GM18502 (cell line): ENCODE data around the gene SLC12A8.
"Not testable (repeated sequence)": the region's sequence is repeated elsewhere in the genome, so short reads cannot be mapped to it uniquely, and the experiment has no call there.

Experiments
- ATAC-seq: cut with Tn5 transposase; IDR thresholded peaks from one replicate; pipeline ENCODE4 v1.9.1; 2021; ENCODE audit warnings: mild to moderate bottlenecking; ENCODE audit not compliant: unreplicated experiment, poor library complexity

SLC12A8 gene

GRCh38 chr3:125090649-125091048 lies 121.9 kb downstream of the SLC12A8 start:
- no peak for ATAC-seq

DNA sequence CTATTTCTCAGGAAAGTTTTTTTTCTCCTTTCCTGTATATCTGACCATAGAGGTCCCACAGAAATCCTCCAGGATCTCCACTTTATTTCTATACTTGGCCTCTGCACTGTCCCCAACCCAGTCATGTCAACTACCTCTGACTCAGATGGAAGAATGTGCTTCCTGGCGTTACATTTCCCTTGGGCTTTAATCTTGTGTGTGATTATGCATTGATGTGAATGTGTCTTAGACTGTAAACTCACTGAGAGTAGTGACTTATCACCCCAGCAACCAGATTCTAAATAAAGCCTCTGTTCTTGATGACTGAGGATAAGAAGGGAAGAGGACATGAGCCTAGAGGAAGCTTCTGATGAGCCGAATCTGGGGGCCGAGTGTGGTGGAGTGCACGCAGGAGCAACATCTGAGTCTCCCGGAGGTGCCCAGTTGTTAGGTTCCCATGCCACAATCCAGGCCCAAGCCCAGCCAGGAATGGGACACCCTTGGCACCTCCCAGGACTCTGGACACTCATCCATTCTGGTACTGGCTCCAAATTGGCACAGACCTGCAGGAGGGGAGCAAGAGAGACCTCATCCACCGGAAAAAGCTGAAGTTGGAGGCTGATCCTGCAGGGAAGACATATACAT lies 124.7 kb downstream of the SLC12A8 start:
- ATAC-seq, result no peak

DNA sequence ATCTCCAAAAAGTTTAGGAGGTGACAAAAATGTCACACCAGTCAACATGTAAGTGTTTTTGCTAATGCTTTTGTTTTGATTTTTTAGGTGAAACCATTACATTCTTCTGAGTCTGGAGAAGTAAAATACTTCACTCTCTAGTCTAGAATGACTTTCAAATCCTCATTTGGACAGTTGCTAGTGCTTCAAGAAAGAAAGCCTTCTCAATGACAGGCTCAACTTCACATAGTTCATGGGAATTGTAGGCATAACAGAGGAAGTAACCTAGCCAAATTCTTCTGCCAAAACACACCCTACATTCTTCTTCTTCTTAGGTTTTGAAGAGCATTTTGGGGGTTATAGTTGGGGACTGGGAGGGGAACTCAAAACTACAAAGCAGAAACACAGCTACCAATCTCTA lies 127.4 kb downstream of the SLC12A8 start:
- ATAC-seq, result no peak

DNA sequence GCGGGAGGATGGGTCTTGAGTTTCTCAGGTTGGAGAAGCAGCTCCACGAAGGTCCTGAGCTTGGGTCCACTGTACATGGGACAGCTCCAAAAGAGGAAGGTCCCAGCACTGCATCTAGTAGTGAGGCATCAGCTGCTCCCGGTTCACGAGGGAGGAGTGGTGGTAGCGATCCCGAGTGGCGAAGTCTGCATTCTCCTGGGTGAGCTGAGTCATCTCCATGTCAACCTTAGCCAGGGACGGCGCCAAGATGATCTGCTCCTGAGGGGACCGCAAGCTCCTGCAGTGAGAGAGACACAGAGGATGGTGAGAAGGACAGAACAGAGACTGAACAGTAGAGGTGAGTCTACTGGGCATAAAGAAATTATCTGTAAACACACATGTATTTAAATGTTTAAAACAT lies 128.8 kb downstream of the SLC12A8 start:
- no peak for ATAC-seq

DNA sequence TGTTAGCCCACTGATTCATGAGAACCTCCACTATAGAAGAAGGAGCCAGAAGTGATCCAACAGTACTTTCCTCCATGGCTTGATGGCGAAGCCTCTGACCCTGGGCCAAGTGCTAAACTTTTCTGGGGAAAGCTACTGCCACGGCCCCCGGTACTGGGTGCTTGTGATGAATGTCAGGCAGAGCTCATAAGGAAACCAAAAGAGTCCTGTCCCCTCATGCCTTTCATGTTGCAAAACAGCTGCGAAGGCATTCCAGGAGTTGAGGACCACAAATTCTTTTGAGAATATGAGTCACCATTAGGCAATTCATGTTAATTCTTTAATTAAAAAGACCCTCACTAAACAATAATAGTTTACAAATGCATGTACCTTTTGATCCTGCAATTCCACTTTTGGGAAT lies 130.2 kb downstream of the SLC12A8 start:
- ATAC-seq, result not testable (repeated sequence)

DNA sequence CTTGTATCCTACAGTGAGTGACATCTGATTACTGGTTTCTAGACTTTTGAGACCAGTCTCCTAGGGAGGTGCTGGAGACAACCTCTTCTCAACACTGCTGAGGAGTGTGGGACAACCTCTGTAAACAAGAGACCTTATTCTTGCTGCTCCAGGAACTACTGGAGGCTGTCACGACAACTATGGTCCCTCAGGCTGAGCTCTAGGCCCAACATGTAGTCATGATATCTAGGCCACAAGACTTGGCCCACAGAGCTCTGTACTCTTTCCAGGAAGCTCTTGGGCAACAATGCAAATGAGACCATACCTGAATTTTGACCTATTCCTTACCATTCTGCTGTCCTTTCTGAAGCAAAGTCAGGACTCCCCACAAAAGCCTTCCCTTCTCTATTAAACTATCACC lies 132.5 kb downstream of the SLC12A8 start:
- ATAC-seq, result no peak

GRCh38 chr3:125079675-125080045 lies 132.9 kb downstream of the SLC12A8 start:
- no peak for ATAC-seq

DNA sequence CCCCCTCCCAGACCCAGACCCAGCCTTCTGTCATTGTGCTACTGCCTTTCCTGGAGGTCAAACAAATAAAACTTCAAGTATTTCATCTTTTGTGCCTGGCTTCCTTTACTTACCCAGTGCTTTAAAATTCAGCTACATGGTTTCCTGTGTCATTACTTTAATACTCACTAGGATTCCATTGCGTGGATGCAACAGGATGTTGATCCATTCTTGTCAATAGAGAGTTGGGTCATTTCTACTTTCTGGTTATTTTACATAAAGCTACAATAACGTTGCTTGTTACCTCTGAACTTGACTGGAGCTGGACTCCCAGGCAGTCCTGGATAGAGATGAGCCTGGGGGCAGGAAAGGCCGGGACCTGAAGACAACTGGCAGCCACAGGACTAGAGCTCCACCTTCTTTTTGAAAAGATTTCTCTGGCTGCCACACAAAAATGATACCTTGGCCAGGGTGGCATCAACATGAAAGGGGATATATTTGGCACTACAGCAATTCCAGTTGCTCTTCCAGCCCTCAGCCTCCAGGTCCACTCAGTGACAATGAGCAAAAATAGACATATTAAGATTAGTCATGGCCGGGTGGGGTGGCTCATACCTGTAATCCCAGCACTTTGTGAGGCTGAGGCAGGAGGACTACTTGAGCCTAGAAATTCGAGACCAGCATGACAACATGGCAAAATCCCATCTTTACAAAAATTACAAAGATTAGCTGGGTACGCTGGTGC lies 133.4 kb downstream of the SLC12A8 start:
- ATAC-seq, result no peak

GRCh38 chr3:125077864-125078263 lies 134.7 kb downstream of the SLC12A8 start:
- peak; percentile 63 for ATAC-seq

DNA sequence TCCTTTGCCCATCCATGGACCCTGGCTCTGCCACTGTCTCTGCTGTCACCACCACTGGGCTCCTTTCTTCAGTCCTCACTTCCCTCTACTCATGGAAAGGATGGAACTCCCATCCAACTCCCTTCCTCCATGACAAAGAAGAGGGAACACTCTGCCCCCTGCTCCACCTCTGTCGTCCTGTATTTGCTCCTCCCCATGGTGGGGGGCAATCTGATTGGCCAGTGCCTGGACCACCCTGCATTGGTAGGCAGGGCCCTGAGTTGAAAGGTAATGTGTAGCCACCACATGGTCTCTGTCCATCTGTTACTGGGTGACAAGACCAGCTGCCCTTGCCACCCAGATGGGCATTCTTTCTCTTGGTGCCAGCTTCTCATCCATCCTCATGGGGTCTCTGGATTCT lies 136.1 kb downstream of the SLC12A8 start:
- ATAC-seq, result no peak

- no peak for ATAC-seq
Measured at GRCh38 chr3:125075738-125076137, 136.8 kb downstream of the SLC12A8 start.

- no peak for ATAC-seq
Measured at GRCh38 chr3:125073390-125073905, 139.1 kb downstream of the SLC12A8 start.

- no peak for ATAC-seq
Measured at GRCh38 chr3:125072749-125073389, 139.7 kb downstream of the SLC12A8 start.

DNA sequence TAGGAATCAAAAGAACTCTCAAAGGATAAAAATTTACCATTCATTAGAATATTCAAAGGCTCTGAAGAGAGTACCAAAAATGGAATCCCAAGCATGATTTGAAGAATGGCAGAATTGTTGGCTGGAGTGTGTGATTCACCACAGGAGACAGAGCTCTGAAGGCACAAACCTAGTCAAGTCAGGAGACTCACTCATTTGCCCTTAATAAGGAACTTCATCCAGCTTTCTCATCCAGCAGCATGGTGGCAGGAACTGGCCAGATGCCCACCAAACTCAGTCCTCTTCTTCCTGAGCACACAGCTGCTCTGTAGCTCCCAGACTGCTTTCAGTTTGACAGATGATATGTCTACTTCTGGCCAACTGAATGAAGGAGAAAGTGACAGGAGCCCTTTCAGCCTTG lies 140.2 kb downstream of the SLC12A8 start:
- ATAC-seq, result no peak

DNA sequence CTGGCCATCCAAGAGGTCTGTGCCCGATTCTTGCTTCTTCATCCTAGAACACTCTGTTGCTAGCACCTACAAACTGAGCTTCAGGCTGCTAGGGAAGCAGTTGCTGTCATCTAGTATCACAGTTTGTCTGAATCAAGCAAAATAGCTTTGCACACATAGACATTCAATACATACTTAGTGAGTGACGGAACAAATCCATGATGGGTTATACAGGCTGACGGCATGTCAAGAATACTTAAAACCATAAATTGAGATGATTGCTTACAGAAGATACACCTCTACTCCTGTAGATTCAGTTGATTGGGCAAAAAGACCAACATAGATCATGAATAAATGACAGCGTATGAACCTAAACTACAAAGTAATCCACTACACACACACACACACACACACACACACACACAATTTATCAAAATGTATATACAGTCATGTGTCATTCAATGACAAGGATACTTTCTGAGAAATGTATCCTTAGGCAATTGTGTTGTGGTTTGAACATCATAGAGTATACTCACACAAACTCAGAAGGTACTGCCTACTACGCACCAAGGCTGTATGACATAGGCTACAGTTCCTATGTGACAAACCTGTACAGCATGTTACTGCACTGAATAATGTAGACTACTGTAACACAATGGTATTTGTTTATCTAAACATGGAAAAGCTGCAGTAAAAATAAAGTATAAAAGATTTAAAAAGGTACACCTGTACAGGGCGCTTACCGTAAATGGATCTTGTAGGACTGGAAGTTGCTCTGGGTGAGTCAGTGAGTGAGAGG lies 142.4 kb downstream of the SLC12A8 start:
- ATAC-seq, result no peak

DNA sequence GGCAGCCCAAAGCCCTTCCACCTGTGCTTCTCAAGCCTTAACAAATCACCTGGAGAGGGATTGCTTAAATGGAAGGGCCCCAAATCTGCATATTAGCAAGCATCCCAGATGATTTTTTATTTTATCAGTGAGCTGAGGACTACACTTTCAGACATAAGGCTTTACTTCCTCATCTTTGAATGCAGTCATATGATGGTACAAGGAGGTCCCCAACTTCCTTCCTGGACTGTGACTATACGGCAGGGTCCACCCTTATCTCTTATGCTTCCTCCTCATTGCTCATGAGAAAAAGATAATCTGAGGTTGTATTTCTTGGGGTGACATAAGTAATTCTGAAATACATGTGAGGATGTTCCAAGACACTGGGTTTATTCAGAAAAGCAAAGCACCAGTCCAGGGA lies 143.1 kb downstream of the SLC12A8 start:
- ATAC-seq, result no peak

- no peak for ATAC-seq
Measured at GRCh38 chr3:125068265-125068664, 144.3 kb downstream of the SLC12A8 start.

- ATAC-seq, result no peak
Measured at GRCh38 chr3:125067225-125067624, 145.3 kb downstream of the SLC12A8 start.

- ATAC-seq, result no peak
Measured at GRCh38 chr3:125062904-125063618, 149.5 kb downstream of the SLC12A8 start.

GRCh38 chr3:125061646-125062045 lies 150.9 kb downstream of the SLC12A8 start:
- no peak for ATAC-seq
